Erythroblast (primary cell): Measurements from ENCODE around the gene CLDN20.
"Not testable (repeated sequence)": the region's sequence is repeated elsewhere in the genome, so short reads cannot be mapped to it uniquely, and the experiment has no call there.

ENCODE experiments used
- DNase-seq, 2 experiments: peaks; one replicate each; lab custom pipeline; 2025; lab: John Stamatoyannopoulos, UW
- GATA1 ChIP-seq: IDR thresholded peaks from 2 replicates; pipeline ENCODE4 v1.6.1; 2011; ENCODE audit warnings: low read depth, mild to moderate bottlenecking, control low read depth, low read length, moderate library complexity
- POLR2A ChIP-seq: IDR thresholded peaks from 2 replicates; pipeline ENCODE4 v1.6.1; 2011; ENCODE audit warnings: mild to moderate bottlenecking, low read length

CLDN20 gene

DNA sequence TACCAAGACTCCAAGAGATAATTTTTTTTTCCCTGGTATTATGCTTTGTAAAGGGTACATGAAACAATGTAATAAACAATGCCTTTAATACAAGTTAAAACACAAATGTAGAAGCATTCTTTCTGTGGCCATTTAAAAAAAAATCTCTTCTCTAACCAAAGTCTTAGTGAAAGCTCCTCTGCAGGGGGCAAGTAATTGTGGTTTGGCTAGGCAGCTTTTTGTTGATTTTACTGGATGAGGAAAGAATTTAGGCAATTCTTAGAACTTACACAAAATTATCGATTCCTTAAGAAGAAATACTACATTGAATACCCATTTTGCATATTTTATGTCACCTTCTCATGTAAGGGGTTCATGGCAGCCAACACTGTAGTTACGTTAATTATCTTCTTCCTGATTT lies 38.1 kb downstream of the CLDN20 start:
- DNase-seq, result no peak
- TF ChIP-seq GATA1 (no peak), POLR2A (no peak)

- no peak for DNase-seq
- TF ChIP-seq POLR2A, result no peak
- TF ChIP-seq GATA1, result no peak
Observed at GRCh38 chr6:155303361-155303870, 39.6 kb downstream of the CLDN20 start.

- no peak for DNase-seq
- TF ChIP-seq GATA1, result no peak
- no peak for TF ChIP-seq POLR2A
Observed at GRCh38 chr6:155306958-155307357, 43.1 kb downstream of the CLDN20 start.

DNA sequence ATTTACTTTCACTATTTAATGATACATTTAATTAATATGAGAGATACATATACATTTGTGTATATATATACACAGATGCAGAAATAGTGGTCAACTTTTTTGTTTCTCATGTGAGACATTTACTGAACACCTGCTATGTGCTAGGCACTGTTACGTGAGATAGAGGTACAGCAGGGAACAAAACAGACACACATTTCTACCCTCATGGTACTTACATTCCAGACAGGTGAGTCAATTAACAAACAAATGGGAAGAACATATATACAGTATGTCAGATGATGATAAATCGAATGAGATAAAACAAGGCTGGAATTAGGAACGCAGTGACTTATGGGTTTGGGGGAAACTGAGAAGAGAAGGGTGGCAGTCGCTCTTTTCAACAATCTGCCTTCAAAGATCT lies 45.3 kb downstream of the CLDN20 start:
- DNase-seq, result no peak
- TF ChIP-seq GATA1 (no peak), POLR2A (no peak)

DNA sequence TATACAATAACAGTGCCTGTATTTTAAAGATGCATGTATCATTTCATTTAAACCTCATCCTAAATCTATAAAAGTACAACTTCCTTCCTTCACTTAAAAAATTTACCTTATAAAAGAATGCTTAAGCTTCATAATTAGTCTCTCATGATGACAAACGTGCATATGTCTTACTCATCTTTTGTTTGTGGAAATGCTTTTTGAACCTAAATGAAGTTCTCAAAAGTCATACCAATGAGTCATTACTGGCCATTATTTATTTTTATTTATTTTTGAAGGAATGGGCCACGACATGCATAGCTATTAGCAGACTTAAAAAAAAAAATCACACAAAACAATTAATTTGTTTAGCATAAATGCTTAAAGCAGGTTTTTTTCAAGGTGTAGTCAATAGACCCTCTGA lies 46.8 kb downstream of the CLDN20 start:
- DNase-seq, result no peak
- TF ChIP-seq POLR2A, result no peak
- no peak for TF ChIP-seq GATA1

DNA sequence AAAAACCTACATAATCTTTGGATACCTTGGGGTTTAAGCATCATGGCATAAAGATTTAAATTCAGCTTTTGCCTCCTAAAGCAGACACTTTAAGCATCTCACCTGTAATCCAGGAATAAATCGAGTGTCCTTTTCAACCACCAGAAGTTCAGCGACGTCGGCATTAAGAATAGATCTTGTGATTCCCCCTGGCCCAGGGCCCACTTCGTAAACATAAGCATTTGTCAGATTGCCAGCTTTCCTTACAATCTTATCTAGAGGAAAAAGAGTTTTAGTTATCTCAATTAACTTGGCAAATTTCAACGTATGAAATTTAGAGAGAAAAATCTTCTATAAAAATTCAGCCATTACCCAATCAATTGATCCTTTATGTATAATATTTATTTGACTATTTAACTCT lies 47.3 kb downstream of the CLDN20 start:
- peak; percentile 32 to 68 for DNase-seq
- TF ChIP-seq POLR2A (no peak), GATA1 (no peak)

- TF ChIP-seq POLR2A (no peak), GATA1 (no peak)
Observed at GRCh38 chr6:155311583-155311982, 47.8 kb downstream of the CLDN20 start.

GRCh38 chr6:155312950-155313349 lies 49.1 kb downstream of the CLDN20 start:
- not testable (repeated sequence) for DNase-seq

More at GRCh38 chr6:155311583-155311982, 47.8 kb downstream of the CLDN20 start:
- no peak for DNase-seq

- peak; percentile 36 to 48 for DNase-seq
- TF ChIP-seq GATA1 (no peak), POLR2A (no peak)
Observed at GRCh38 chr6:155313602-155314091, 49.8 kb downstream of the CLDN20 start.

- peak; percentile 98 to 99 for DNase-seq
- TF ChIP-seq GATA1 (no peak), POLR2A (peak; percentile 92)
Observed at GRCh38 chr6:155314092-155314772, 50.4 kb downstream of the CLDN20 start, which contains the start of gene TFB1M. Gene TFB1M, minus strand, starts transcription at chr6:155314484. Its CDS starts 56 bp downstream, at chr6:155314428.

DNA sequence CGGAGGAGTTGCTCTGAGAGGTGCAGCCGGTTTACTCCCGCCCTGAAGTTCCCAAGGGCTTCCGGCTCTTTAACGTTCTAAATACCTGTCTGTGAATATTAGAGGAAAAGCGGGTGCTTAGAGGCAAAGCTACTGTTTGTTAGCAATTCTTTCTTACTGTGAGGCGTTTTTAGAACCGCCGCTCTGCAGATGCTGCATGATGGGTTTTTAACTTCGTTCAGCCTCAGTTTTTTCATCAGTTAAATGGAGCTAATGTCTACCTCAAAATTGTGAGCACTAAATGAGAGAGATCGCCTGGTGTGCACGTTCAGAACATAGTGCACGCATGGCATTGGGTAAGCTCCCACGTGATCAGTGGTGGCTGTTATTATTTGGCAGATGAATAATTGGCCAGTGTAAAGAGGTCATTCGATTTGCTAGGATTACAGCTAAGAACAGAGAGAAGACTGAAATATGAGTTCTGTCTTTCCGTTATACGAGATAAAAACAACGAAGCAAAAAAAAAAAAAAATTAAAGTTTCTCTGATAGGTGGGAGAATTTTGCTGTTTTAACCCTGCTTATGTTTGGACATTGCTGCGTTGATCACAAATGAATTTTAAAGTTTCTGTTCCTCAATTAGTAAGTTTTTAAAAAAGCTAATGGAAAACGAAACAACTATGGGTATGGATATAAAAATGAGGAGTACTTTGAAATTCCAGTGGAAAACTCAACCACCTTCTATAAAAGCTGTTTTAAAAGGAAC lies 51.1 kb downstream of the CLDN20 start:
- TF ChIP-seq GATA1 (no peak), POLR2A (peak; percentile 90)
- DNase-seq, result peak; percentile 85 to 89

GRCh38 chr6:155315516-155315871 lies 51.7 kb downstream of the CLDN20 start:
- TF ChIP-seq POLR2A, result no peak
- no peak for TF ChIP-seq GATA1
- peak; percentile 23 to 40 for DNase-seq

DNA sequence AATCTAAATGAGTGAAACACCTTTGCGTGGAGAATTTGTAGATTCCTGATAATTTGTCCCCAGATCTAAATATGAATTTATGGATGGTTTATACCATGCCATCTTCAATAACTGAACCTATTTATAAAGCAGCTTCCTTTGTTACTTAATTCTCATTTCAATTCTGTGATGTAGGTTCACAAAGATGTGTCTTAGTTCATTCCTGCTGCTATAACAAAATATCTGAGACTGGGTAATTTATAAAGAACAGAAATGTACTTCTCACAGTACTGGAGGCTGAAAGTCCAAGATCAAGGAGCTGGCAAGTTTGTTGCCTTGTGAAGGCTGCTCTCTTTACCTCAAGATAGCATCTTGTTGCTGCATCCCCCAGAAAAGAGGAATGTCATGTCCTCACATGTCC lies 52.6 kb downstream of the CLDN20 start:
- DNase-seq, result no peak
- TF ChIP-seq POLR2A (no peak), GATA1 (no peak)

DNA sequence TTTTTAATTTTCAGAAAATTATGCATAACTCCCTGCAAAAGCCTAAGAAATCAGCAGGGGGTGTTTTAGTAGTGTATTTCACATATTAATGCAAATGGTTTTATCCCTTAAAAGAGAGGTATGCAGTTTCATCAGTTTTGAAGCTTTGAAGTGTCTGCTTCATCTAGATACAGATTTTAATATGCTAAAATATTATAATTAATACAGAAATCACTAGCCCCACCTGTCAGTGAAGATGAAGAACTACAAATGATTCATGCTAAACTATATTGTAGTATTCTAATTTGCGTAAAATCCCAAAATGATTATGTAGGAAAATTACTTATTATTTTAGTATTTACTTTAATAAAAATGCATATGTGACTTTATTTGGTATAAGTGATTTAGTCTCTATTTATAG lies 53.4 kb downstream of the CLDN20 start:
- peak in 1 of 2 experiments; percentile 5 for DNase-seq
- no peak for TF ChIP-seq GATA1
- TF ChIP-seq POLR2A, result no peak
